GM11168 (cell line): ENCODE data around the gene IL9.

ENCODE experiments used
- in situ Hi-C: fragments of 300-500 bp; cut with MboI; formaldehyde crosslinking; loops from one replicate; pipeline ENCODE4 v1.12.0; 2022; ENCODE audit warnings: low sequenced_read_pairs; ENCODE audit not compliant: unreplicated experiment

Gene IL9

GRCh38 chr5:135847976-135848375 is 47.7 kb downstream of the IL9 start:
- in situ Hi-C loops = no loop called here

- in situ Hi-C loops = no loop called here
These were observed 49.3 kb downstream of the IL9 start for GRCh38 chr5:135846311-135846710.

- in situ Hi-C loops = no loop called here
These were observed 51.9 kb downstream of the IL9 start for GRCh38 chr5:135843571-135844337.

GRCh38 chr5:135842737-135843136 is 52.9 kb downstream of the IL9 start:
- in situ Hi-C loops = no loop called here
